ENCODE results near the gene ZNF345. TPM values are rescaled to one million over a fixed set of nuclear protein-coding genes. Genes with fewer than 3 reads are reported as not detected.

Gene ZNF345
- total RNA-seq, 1 donor from 2014 or later = 4.8 TPM

GRCh38 chr19:36847968-36848367 lies 2.7 kb upstream of the ZNF345 start:
- Histone ChIP-seq H3K4me3 (ENCODE audit: insufficient read depth, low read depth, low read length) (no peak overlapping the region), H3K36me3 (ENCODE audit: insufficient read depth, low read length) (peaks cover 2% of the 10 kb centered on the region), H3K27ac (ENCODE audit: low read depth, low read length) (no peak overlapping the region), H3K27me3 (ENCODE audit: insufficient read depth, low read length) (no peaks in the 10 kb centered on the region), H3K4me2 (ENCODE audit: low read length) (no peak overlapping the region), H3K4me1 (ENCODE audit: insufficient read depth, low read length) (peaks cover 10% of the 10 kb centered on the region), H4K20me1 (ENCODE audit: insufficient read depth, low read length) (no peaks in the 10 kb centered on the region), H2AFZ (ENCODE audit: low read depth, low read length) (no peak overlapping the region), H3K9me3 (ENCODE audit: insufficient read depth, low read depth, low read length) (no peaks in the 10 kb centered on the region), H3K79me2 (ENCODE audit: insufficient read depth, low read length) (peaks cover 14% of the 10 kb centered on the region), H3K9ac (ENCODE audit: low read length) (no peak overlapping the region)
- Mint-ChIP-seq H3K4me1 (ENCODE audit: low read depth, unreplicated experiment) (peaks cover 1% of the 10 kb centered on the region), H3K4me3 (ENCODE audit: unreplicated experiment) (no peak overlapping the region), H3K27me3 (ENCODE audit: low read depth, unreplicated experiment) (no peaks in the 10 kb centered on the region), H3K36me3 (ENCODE audit: low read depth, unreplicated experiment) (peaks cover 20% of the 10 kb centered on the region), H3K27ac (ENCODE audit: unreplicated experiment) (no peak overlapping the region), H3K9me3 (ENCODE audit: unreplicated experiment) (peaks cover 15% of the 10 kb centered on the region)
- FAIRE-seq (no peak), DNase-seq (ENCODE audit: low read depth) (no peak)
- TF ChIP-seq EZH2 (IDR thresholded peaks at IDR 0.05; ENCODE audit: insufficient read depth, low read length) (no peak), CTCF (IDR thresholded peaks at IDR 0.05; ENCODE audit: insufficient read depth, low read depth, low read length) (no peak)

GRCh38 chr19:36849701-36850558 lies 746 bp upstream of the ZNF345 start:
- no peak overlapping the region for H3K4me3 Mint-ChIP-seq (ENCODE audit: unreplicated experiment)
- peak overlapping the region; percentile 100 for H2AFZ ChIP-seq (ENCODE audit: low read depth, low read length)
- peak overlapping the region; percentile 97 for H3K4me2 ChIP-seq (ENCODE audit: low read length)
- TF ChIP-seq CTCF (IDR thresholded peaks at IDR 0.05; ENCODE audit: insufficient read depth, low read depth, low read length) = no peak
- TF ChIP-seq EZH2 (IDR thresholded peaks at IDR 0.05; ENCODE audit: insufficient read depth, low read length) = no peak
- H3K9ac ChIP-seq (ENCODE audit: low read length) = peak overlapping the region; percentile 96
- H3K79me2 ChIP-seq (ENCODE audit: insufficient read depth, low read length) = peaks cover 14% of the 10 kb centered on the region
- FAIRE-seq (no peak), DNase-seq (ENCODE audit: low read depth) (peak; percentile 87)
- H3K36me3 Mint-ChIP-seq (ENCODE audit: low read depth, unreplicated experiment) = peaks cover 24% of the 10 kb centered on the region
- H3K27ac Mint-ChIP-seq (ENCODE audit: unreplicated experiment) = no peak overlapping the region
- H3K9me3 Mint-ChIP-seq (ENCODE audit: unreplicated experiment) = peaks cover 10% of the 10 kb centered on the region
- H3K36me3 ChIP-seq (ENCODE audit: insufficient read depth, low read length) = no peaks in the 10 kb centered on the region
- H3K9me3 ChIP-seq (ENCODE audit: insufficient read depth, low read depth, low read length) = no peaks in the 10 kb centered on the region
- H3K4me1 ChIP-seq (ENCODE audit: insufficient read depth, low read length) = peaks cover 10% of the 10 kb centered on the region
- peak overlapping the region; percentile 64 for H3K27ac ChIP-seq (ENCODE audit: low read depth, low read length)
- peaks cover 1% of the 10 kb centered on the region for H3K4me1 Mint-ChIP-seq (ENCODE audit: low read depth, unreplicated experiment)
- H3K4me3 ChIP-seq (ENCODE audit: insufficient read depth, low read depth, low read length) = peak overlapping the region; percentile 98
- no peaks in the 10 kb centered on the region for H4K20me1 ChIP-seq (ENCODE audit: insufficient read depth, low read length)
- no peaks in the 10 kb centered on the region for H3K27me3 Mint-ChIP-seq (ENCODE audit: low read depth, unreplicated experiment)
- no peaks in the 10 kb centered on the region for H3K27me3 ChIP-seq (ENCODE audit: insufficient read depth, low read length)

- Histone ChIP-seq H3K9ac (ENCODE audit: low read length) (no peak overlapping the region), H3K4me3 (ENCODE audit: insufficient read depth, low read depth, low read length) (peak overlapping the region; percentile 98), H3K27ac (ENCODE audit: low read depth, low read length) (no peak overlapping the region), H3K9me3 (ENCODE audit: insufficient read depth, low read depth, low read length) (no peaks in the 10 kb centered on the region), H3K4me2 (ENCODE audit: low read length) (peak overlapping the region; percentile 97), H3K79me2 (ENCODE audit: insufficient read depth, low read length) (peaks cover 14% of the 10 kb centered on the region), H3K27me3 (ENCODE audit: insufficient read depth, low read length) (no peaks in the 10 kb centered on the region), H3K36me3 (ENCODE audit: insufficient read depth, low read length) (no peaks in the 10 kb centered on the region), H3K4me1 (ENCODE audit: insufficient read depth, low read length) (peaks cover 10% of the 10 kb centered on the region), H2AFZ (ENCODE audit: low read depth, low read length) (no peak overlapping the region), H4K20me1 (ENCODE audit: insufficient read depth, low read length) (no peaks in the 10 kb centered on the region)
- no peak for TF ChIP-seq EZH2 (IDR thresholded peaks at IDR 0.05; ENCODE audit: insufficient read depth, low read length)
- no peak for TF ChIP-seq CTCF (IDR thresholded peaks at IDR 0.05; ENCODE audit: insufficient read depth, low read depth, low read length)
- Mint-ChIP-seq H3K4me3 (ENCODE audit: unreplicated experiment) (no peak overlapping the region), H3K9me3 (ENCODE audit: unreplicated experiment) (peaks cover 14% of the 10 kb centered on the region), H3K36me3 (ENCODE audit: low read depth, unreplicated experiment) (peaks cover 29% of the 10 kb centered on the region), H3K27me3 (ENCODE audit: low read depth, unreplicated experiment) (no peaks in the 10 kb centered on the region), H3K4me1 (ENCODE audit: low read depth, unreplicated experiment) (peaks cover 1% of the 10 kb centered on the region), H3K27ac (ENCODE audit: unreplicated experiment) (no peak overlapping the region)
- FAIRE-seq = no peak
- no peak for DNase-seq (ENCODE audit: low read depth)
Observed at GRCh38 chr19:36851898-36852297, 1.2 kb downstream of the ZNF345 start.
